GM23248 (cell line): ENCODE measurements around the gene VDAC1. TPM values are rescaled to one million over a fixed set of nuclear protein-coding genes. Genes with fewer than 3 reads are reported as not detected.
A peak's percentile ranks its signal among the peaks of the same experiment; 100 is the strongest.

ENCODE experiments used
- DNase-seq: peaks from one replicate; pipeline ENCODE4 v3.0.0-alpha.2; 2015
- H2AFZ ChIP-seq: fragments of 200-600 bp; sonication (generic); 2 replicates; pipeline ENCODE4 v1.6.1; 2016; ENCODE audit warnings: antibody characterized with exemption
- H3F3A ChIP-seq: fragments of 200-600 bp; sonication (generic); 2 replicates; pipeline ENCODE4 v1.6.1; 2016; ENCODE audit warnings: mild to moderate bottlenecking, antibody characterized with exemption, mixed run types; ENCODE audit not compliant: insufficient read depth
- H3K27ac ChIP-seq: fragments of 200-600 bp; sonication (generic); 2 replicates; pipeline ENCODE4 v1.5.1; 2016; ENCODE audit warnings: mild to moderate bottlenecking
- H3K27me3 ChIP-seq: fragments of 200-600 bp; sonication (generic); replicated peaks from 2 replicates; pipeline ENCODE4 v1.6.1; 2016; ENCODE audit warnings: mild to moderate bottlenecking; ENCODE audit not compliant: insufficient read depth
- H3K36me3 ChIP-seq: fragments of 200-600 bp; sonication (generic); 2 replicates; pipeline ENCODE4 v1.6.1; 2016; ENCODE audit warnings: low read depth, mild to moderate bottlenecking
- H3K4me1 ChIP-seq: fragments of 200-600 bp; sonication (generic); 2 replicates; pipeline ENCODE4 v1.6.1; 2016; ENCODE audit warnings: mild to moderate bottlenecking; ENCODE audit not compliant: insufficient read depth
- H3K4me2 ChIP-seq: fragments of 200-600 bp; sonication (generic); one replicate; pipeline ENCODE4 v1.6.1; 2016; ENCODE audit warnings: mild to moderate bottlenecking; ENCODE audit not compliant: unreplicated experiment
- H3K4me3 ChIP-seq: fragments of 200-600 bp; sonication (generic); 2 replicates; pipeline ENCODE4 v1.5.1; 2016; ENCODE audit warnings: mild to moderate bottlenecking
- H3K79me2 ChIP-seq: fragments of 200-600 bp; sonication (generic); 2 replicates; pipeline ENCODE4 v1.6.1; 2016; ENCODE audit warnings: mild to moderate bottlenecking; ENCODE audit not compliant: insufficient read depth
- H3K9ac ChIP-seq: fragments of 200-600 bp; sonication (generic); 2 replicates; pipeline ENCODE4 v1.6.1; 2016; ENCODE audit warnings: mild to moderate bottlenecking
- H3K9me2 ChIP-seq: fragments of 200-600 bp; sonication (generic); 2 replicates; pipeline ENCODE4 v1.6.1; 2016; ENCODE audit warnings: mixed run types, mild to moderate bottlenecking, moderate library complexity; ENCODE audit not compliant: insufficient read depth
- H3K9me3 ChIP-seq: fragments of 200-600 bp; sonication (generic); one replicate; pipeline ENCODE4 v1.6.1; 2017; ENCODE audit warnings: low read depth
- H4K20me1 ChIP-seq: fragments of 200-600 bp; sonication (generic); 2 replicates; pipeline ENCODE4 v1.6.0; 2016; ENCODE audit not compliant: insufficient read depth
- EZH2 ChIP-seq: fragments of 200-600 bp; sonication (generic); IDR thresholded peaks from 2 replicates; pipeline ENCODE4 v1.6.1; 2018; ENCODE audit warnings: antibody characterized with exemption, mild to moderate bottlenecking; ENCODE audit not compliant: insufficient read depth, poor library complexity, severe bottlenecking
- EZH2phosphoT487 ChIP-seq: fragments of 200-600 bp; sonication (generic); IDR thresholded peaks from 2 replicates; pipeline ENCODE4 v1.6.1; 2018; ENCODE audit warnings: antibody characterized with exemption, moderate library complexity, mild to moderate bottlenecking, low read depth; ENCODE audit not compliant: insufficient read depth
- WGBS, 2 experiments: methylation state at CpG; one replicate each; pipeline ENCODE4 v1.1.6; 2015 to 2017; ENCODE audit warnings: low lambda C conversion rate in 2 of 2, low coverage in 1 of 2; ENCODE audit errors: missing lambda C conversion rate in 2 of 2; 5-methylcytosine and 5-hydroxymethylcytosine counted together
- in situ Hi-C: fragments of 300-500 bp; cut with MboI; formaldehyde crosslinking; loops from 2 replicates; pipeline ENCODE4 v1.15.0; 2020
- polyA plus RNA-seq: library from polyadenylated mRNA; unstranded; fragments of >200 nt; fragmentation: Nextera tagmentation; extraction: Ambion mirVana; gene quantifications from 2 replicates; pipeline ENCODE4 v1.2.1, GENCODE V29; 2016
- total RNA-seq: library from RNA; depleted of rRNA; stranded (reverse); fragments of >200 nt; shearing (Covaris generic); gene quantifications from 2 replicates; pipeline ENCODE4 v1.2.3, GENCODE V29; 2014

VDAC1 gene
- total and polyA plus RNA-seq, 2 experiments from 2014 or later, result 318 to 329 TPM

DNA sequence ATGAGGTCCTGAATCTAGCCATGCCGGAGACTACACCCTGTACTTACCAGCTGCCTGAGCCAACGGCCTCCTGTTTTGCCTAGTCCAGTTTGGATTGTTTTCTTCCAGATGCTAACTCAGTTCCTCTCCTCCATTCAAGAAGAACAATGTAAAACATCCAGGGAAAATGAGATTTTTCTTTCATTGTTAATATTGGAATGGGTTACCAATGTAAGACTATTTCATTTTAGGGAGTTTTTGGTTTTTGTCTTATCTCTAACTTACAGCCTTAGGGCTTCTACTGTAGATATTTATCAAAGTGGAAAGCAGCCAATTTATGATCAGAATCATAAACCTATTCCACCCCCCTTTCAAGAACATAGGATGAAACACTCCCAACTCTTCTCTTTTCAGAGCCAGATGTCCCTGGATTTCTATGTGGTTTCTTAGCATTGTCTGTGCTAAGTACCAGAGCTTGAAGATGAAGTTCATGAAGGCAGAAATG lies 3.5 kb upstream of the VDAC1 start:
- Histone ChIP-seq H3K79me2 (peaks cover 17% of the 10 kb centered on the region), H3F3A (peaks cover 8% of the 10 kb centered on the region), H3K9me3 (no peaks in the 10 kb centered on the region), H3K4me1 (peaks cover 5% of the 10 kb centered on the region; the same call in 1 of the 2 replicates), H3K4me3 (no peak overlapping the region), H3K36me3 (no peaks in the 10 kb centered on the region), H3K4me2 (no peak overlapping the region), H3K9me2 (no peaks in the 10 kb centered on the region), H3K27me3 (no peaks in the 10 kb centered on the region; the same call in 1 of the 2 replicates), H4K20me1 (no peaks in the 10 kb centered on the region), H2AFZ (no peak overlapping the region), H3K27ac (no peak overlapping the region), H3K9ac (no peak overlapping the region)
- TF ChIP-seq EZH2phosphoT487 (no peak), EZH2 (no peak)
- in situ Hi-C loops, result no loop called here
- DNase-seq, result no peak
- WGBS, 2 experiments, result 72 to 74% methylated on average over 2 of the region's 2 CpGs

DNA sequence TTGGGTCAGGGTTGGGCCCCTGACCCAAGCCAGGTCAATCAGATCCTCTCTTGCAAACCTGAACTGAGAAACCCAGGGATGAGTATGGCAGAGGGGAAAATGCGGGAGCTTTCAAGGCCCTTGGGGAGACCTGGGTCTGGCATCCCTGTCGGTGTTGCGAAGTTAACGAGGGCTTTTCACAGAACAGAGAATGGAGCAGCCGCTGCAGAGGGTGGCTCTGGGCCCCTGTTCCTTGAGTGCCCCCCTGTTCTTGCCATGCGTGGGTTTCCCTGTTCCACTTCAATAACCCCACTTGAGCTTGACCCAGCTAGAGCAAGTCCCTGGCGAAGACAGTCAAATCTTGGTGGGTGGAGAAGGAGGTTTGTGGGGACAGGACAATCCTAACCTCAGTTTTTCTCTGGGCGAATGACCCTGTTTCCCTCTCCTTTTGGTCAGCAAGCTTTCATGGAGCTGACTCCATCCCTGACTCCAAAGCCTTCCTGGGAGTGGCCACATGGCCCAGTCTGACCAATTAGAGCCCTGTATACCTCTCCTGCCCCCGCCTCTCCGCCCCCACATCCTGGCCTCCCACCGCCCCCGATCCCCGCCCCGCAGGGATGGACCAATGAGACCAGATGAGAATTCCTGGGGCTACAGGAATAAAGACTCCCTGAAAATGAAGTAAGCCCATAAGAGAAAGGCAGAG lies 2.9 kb upstream of the VDAC1 start:
- H3F3A ChIP-seq, result peaks cover 12% of the 10 kb centered on the region
- WGBS, 2 experiments, result 79 to 86% methylated on average over 10 to 14 of the region's 14 CpGs
- H3K9ac ChIP-seq, result no peak overlapping the region
- H3K4me2 ChIP-seq, result no peak overlapping the region
- no peaks in the 10 kb centered on the region; the same call in 1 of the 2 replicates for H3K27me3 ChIP-seq
- peaks cover 23% of the 10 kb centered on the region for H3K79me2 ChIP-seq
- no peaks in the 10 kb centered on the region for H3K9me3 ChIP-seq
- no peaks in the 10 kb centered on the region for H3K36me3 ChIP-seq
- H4K20me1 ChIP-seq, result no peaks in the 10 kb centered on the region
- no peak overlapping the region for H2AFZ ChIP-seq
- no peak overlapping the region for H3K27ac ChIP-seq
- no peaks in the 10 kb centered on the region for H3K9me2 ChIP-seq
- in situ Hi-C loops, result no loop called here
- peaks cover 8% of the 10 kb centered on the region for H3K4me1 ChIP-seq
- TF ChIP-seq EZH2 (no peak), EZH2phosphoT487 (no peak)
- no peak overlapping the region for H3K4me3 ChIP-seq
- no peak for DNase-seq

DNA sequence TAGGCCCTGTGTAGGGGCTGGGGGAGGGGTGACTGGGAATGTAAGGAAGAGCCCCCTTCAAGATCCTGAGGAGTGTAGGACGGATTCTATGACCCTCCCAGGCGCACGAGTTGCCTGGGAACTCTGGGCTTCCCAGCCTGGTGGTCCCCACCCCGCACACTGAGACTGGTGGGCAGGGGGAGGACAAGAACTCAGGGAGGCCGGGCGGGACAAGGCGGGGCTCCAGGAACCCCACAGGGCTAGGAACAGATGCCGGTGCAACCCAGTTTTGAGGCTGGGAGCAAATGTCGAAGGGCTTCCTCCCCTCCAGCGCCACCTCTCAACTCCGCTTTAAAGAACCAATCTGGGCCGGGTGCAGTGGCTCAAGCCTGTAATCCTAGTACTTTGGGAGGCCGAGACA lies 1.3 kb upstream of the VDAC1 start:
- Histone ChIP-seq H3K27me3 (no peaks in the 10 kb centered on the region), H2AFZ (peak overlapping the region; percentile 67; the same call in 1 of the 2 replicates), H3K9ac (peak overlapping the region; percentile 97; the same call in 1 of the 2 replicates), H3K27ac (peak overlapping the region; percentile 96), H3K79me2 (peaks cover 39% of the 10 kb centered on the region), H3K9me3 (no peaks in the 10 kb centered on the region), H3K36me3 (0 out of 2 replicates have a peak, but pooled peaks cover 2% of the 10 kb centered on the region), H3K4me2 (peak overlapping the region; percentile 74), H4K20me1 (no peaks in the 10 kb centered on the region), H3K9me2 (no peaks in the 10 kb centered on the region), H3F3A (peaks cover 17% of the 10 kb centered on the region), H3K4me1 (peaks cover 16% of the 10 kb centered on the region), H3K4me3 (peak overlapping the region; percentile 91)
- no peak for TF ChIP-seq EZH2phosphoT487
- TF ChIP-seq EZH2, result no peak
- WGBS, 2 experiments, result 84 to 85% methylated on average over 11 to 13 of the region's 13 CpGs
- no peak for DNase-seq
- in situ Hi-C loops, result no loop called here

DNA sequence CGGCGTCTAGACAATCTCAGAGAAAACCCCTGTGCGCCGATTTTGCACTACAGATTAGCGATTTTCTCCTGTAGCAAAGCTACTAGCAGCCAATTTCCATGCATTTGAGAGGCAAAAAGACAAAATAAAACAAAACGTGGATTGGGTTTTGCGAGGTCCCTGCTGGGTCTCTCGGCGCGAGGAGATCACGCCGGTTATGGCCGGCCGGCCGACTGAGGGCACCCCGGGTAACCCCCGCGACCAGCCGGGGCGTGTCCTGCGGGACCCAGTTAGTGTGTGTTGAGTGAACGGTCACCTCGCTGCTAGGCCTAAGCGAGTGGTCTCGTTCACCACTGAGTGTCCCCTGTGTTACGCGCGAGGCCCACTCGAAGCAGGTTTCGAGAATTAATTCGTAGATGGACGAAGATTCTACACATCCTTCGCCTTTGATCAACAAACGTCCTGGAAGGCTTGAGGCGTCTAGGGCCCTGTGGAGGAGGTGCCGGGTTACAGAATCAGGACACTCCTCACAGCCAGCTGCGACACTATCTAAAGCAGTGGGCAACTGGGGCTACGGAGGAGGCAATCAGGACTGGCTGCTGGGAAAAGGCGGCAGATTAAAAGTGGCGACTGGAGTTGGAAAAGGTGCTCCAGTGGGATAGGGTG lies 764 bp upstream of the VDAC1 start:
- peak overlapping the region; percentile 67 for H2AFZ ChIP-seq
- peaks cover 16% of the 10 kb centered on the region for H3K4me1 ChIP-seq
- no peak for DNase-seq
- peaks cover 17% of the 10 kb centered on the region for H3F3A ChIP-seq
- H3K27me3 ChIP-seq, result no peaks in the 10 kb centered on the region
- 16% methylated on average over 40 of the region's 40 CpGs for WGBS, 2 experiments
- no peaks in the 10 kb centered on the region for H3K9me3 ChIP-seq
- H3K79me2 ChIP-seq, result peaks cover 44% of the 10 kb centered on the region
- peak overlapping the region; percentile 91 for H3K4me3 ChIP-seq
- H3K9ac ChIP-seq, result peak overlapping the region; percentile 97
- H4K20me1 ChIP-seq, result no peaks in the 10 kb centered on the region
- peak overlapping the region; percentile 74 for H3K4me2 ChIP-seq
- in situ Hi-C loops, result no loop called here
- peak overlapping the region; percentile 96 for H3K27ac ChIP-seq
- no peaks in the 10 kb centered on the region for H3K9me2 ChIP-seq
- H3K36me3 ChIP-seq, result 0 out of 2 replicates have a peak, but pooled peaks cover 4% of the 10 kb centered on the region
- TF ChIP-seq EZH2 (no peak), EZH2phosphoT487 (no peak)
